Fibroblast of lung (primary cell): ENCODE measurements around the gene TNP2. TPM values are rescaled to one million over a fixed set of nuclear protein-coding genes. Genes with fewer than 3 reads are reported as not detected.

Experiments
- DNase-seq, 2 donors: peaks; one replicate each; pipeline versions ENCODE4 v3.0.0 to v3.0.0-alpha.2; 2010; ENCODE audit warnings: low read depth in 2 of 2
- H2AFZ ChIP-seq: 2 replicates; pipeline ENCODE4 v1.5.1; 2012; ENCODE audit warnings: low read length, control low read depth, inconsistent platforms
- H3K27ac ChIP-seq: 2 replicates; pipeline ENCODE4 v1.5.1; 2011; ENCODE audit warnings: low read length, control low read depth; ENCODE audit not compliant: insufficient read depth
- H3K27me3 ChIP-seq: 2 replicates; pipeline ENCODE4 v1.5.1; 2011; ENCODE audit warnings: mild to moderate bottlenecking, low read length; ENCODE audit not compliant: control insufficient read depth, insufficient read depth
- H3K36me3 ChIP-seq: 2 replicates; pipeline ENCODE4 v1.5.1; 2011; ENCODE audit warnings: low read length; ENCODE audit not compliant: control insufficient read depth, insufficient read depth
- H3K4me1 ChIP-seq: 2 replicates; pipeline ENCODE4 v1.5.1; 2011; ENCODE audit warnings: low read length; ENCODE audit not compliant: control insufficient read depth, insufficient read depth; ENCODE audit errors: extremely low read depth
- H3K4me2 ChIP-seq: 2 replicates; pipeline ENCODE4 v1.5.1; 2011; ENCODE audit warnings: low read length, control low read depth; ENCODE audit not compliant: insufficient read depth; ENCODE audit errors: extremely low read depth
- H3K4me3 ChIP-seq, 4 experiments: fragments of 200-600 bp in 1 of 4; sonication (generic) in 1 of 4; replicated peaks in 1 of 4; 2 replicates each; pipeline ENCODE4 v1.5.1; 2011 to 2016; ENCODE audit warnings: low read length in 4 of 4, low read depth in 3 of 4, mild to moderate bottlenecking in 3 of 4, control low read depth in 2 of 4, inconsistent platforms in 1 of 4, mixed read lengths in 1 of 4; ENCODE audit not compliant: insufficient read depth in 1 of 4; ENCODE audit errors: control extremely low read depth in 1 of 4
- H3K79me2 ChIP-seq: 2 replicates; pipeline ENCODE4 v1.5.1; 2012; ENCODE audit warnings: mild to moderate bottlenecking, low read length, inconsistent platforms; ENCODE audit not compliant: control insufficient read depth, insufficient read depth
- H3K9ac ChIP-seq: 2 replicates; pipeline ENCODE4 v1.5.1; 2011; ENCODE audit warnings: mild to moderate bottlenecking, low read length, control low read depth; ENCODE audit not compliant: insufficient read depth
- H3K9me3 ChIP-seq: 2 replicates; pipeline ENCODE4 v1.5.1; 2012; ENCODE audit warnings: low read depth, low read length; ENCODE audit not compliant: control insufficient read depth, insufficient read depth
- H4K20me1 ChIP-seq: 2 replicates; pipeline ENCODE4 v1.5.1; 2011; ENCODE audit warnings: low read length; ENCODE audit not compliant: control insufficient read depth, insufficient read depth; ENCODE audit errors: extremely low read depth
- EZH2 ChIP-seq: IDR thresholded peaks from 2 replicates; pipeline ENCODE4 v1.5.1; 2012; ENCODE audit warnings: low read length, control low read depth, mild to moderate bottlenecking; ENCODE audit errors: missing control alignments
- polyA plus RNA-seq, 2 donors: library from polyadenylated mRNA; depleted of rRNA in 1 of 2; stranded (reverse) in 1 of 2; unstranded in 1 of 2; fragments of >200 nt; gene quantifications; 2 replicates each; pipeline ENCODE4 v1.2.1, GENCODE V29; 2011 to 2012; ENCODE audit warnings: missing spikeins in 1 of 2
- total RNA-seq: library from RNA; depleted of rRNA; stranded (reverse); fragments of >200 nt; gene quantifications from 2 replicates; pipeline ENCODE4 v1.2.1, GENCODE V29; 2014
- TF ChIP-seq, protein P1 (sequence below), 2 donors: IDR thresholded peaks in 1 of 2; conservative IDR thresholded peaks in 1 of 2; 1 replicate in 1 of 2; 2 replicates in 1 of 2; pipeline ENCODE4 v1.5.1; 2011 to 2012; ENCODE audit warnings: low read length in 2 of 2, control low read depth in 1 of 2, inconsistent platforms in 1 of 2, low read depth in 1 of 2, mild to moderate bottlenecking in 1 of 2

Gene TNP2
- total and polyA plus RNA-seq, 2 donors (not counting 1 experiment from before 2014, with no cell fraction given), result not detected

- Histone ChIP-seq H3K9me3 (no peaks in the 10 kb centered on the region), H3K9ac (no peak overlapping the region), H4K20me1 (no peaks in the 10 kb centered on the region), H3K27me3 (no peaks in the 10 kb centered on the region), H3K4me2 (no peak overlapping the region), H3K4me3 (no peak overlapping the region), H3K79me2 (peaks cover 32% of the 10 kb centered on the region), H3K4me1 (peaks cover 10% of the 10 kb centered on the region), H3K27ac (no peak overlapping the region), H3K36me3 (peaks cover 21% of the 10 kb centered on the region), H2AFZ (no peak overlapping the region)
- peak in 1 of 2 donors; percentile 47 for DNase-seq
- no peak for TF ChIP-seq EZH2
- TF ChIP-seq, protein P1, sequence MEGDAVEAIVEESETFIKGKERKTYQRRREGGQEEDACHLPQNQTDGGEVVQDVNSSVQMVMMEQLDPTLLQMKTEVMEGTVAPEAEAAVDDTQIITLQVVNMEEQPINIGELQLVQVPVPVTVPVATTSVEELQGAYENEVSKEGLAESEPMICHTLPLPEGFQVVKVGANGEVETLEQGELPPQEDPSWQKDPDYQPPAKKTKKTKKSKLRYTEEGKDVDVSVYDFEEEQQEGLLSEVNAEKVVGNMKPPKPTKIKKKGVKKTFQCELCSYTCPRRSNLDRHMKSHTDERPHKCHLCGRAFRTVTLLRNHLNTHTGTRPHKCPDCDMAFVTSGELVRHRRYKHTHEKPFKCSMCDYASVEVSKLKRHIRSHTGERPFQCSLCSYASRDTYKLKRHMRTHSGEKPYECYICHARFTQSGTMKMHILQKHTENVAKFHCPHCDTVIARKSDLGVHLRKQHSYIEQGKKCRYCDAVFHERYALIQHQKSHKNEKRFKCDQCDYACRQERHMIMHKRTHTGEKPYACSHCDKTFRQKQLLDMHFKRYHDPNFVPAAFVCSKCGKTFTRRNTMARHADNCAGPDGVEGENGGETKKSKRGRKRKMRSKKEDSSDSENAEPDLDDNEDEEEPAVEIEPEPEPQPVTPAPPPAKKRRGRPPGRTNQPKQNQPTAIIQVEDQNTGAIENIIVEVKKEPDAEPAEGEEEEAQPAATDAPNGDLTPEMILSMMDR (conservative IDR thresholded peaks at IDR 0.05 in 1 of 2, IDR thresholded peaks at IDR 0.05 in 1 of 2; ENCODE audit: low read depth in 1 of 2, low read length in 2 of 2), result no peak
Measured at GRCh38 chr16:11250786-11251524, 18.2 kb downstream of the TNP2 start.

GRCh38 chr16:11250091-11250785 is 18.9 kb downstream of the TNP2 start:
- H3K27me3 ChIP-seq, result no peaks in the 10 kb centered on the region
- H4K20me1 ChIP-seq, result no peaks in the 10 kb centered on the region
- DNase-seq, result peak in 1 of 2 donors; percentile 76
- peak overlapping the region; percentile 8 for H3K27ac ChIP-seq
- H3K4me2 ChIP-seq, result no peak overlapping the region
- H2AFZ ChIP-seq, result no peak overlapping the region
- peaks cover 20% of the 10 kb centered on the region for H3K36me3 ChIP-seq
- H3K9me3 ChIP-seq, result no peaks in the 10 kb centered on the region
- TF ChIP-seq, protein P1 (conservative IDR thresholded peaks at IDR 0.05 in 1 of 2, IDR thresholded peaks at IDR 0.05 in 1 of 2; ENCODE audit: low read depth in 1 of 2, low read length in 2 of 2), result no peak
- TF ChIP-seq EZH2, result no peak
- H3K9ac ChIP-seq, result no peak overlapping the region
- peaks cover 10% of the 10 kb centered on the region for H3K4me1 ChIP-seq
- no peak overlapping the region for H3K4me3 ChIP-seq
- H3K79me2 ChIP-seq, result peaks cover 29% of the 10 kb centered on the region

- Histone ChIP-seq H3K9ac (no peak overlapping the region), H3K27me3 (no peaks in the 10 kb centered on the region), H3K27ac (no peak overlapping the region), H3K9me3 (no peaks in the 10 kb centered on the region), H4K20me1 (no peaks in the 10 kb centered on the region), H3K4me3 (no peak overlapping the region), H3K36me3 (peaks cover 14% of the 10 kb centered on the region), H3K4me1 (peaks cover 10% of the 10 kb centered on the region), H2AFZ (no peak overlapping the region), H3K4me2 (no peak overlapping the region), H3K79me2 (peaks cover 21% of the 10 kb centered on the region)
- DNase-seq, result no peak
- no peak for TF ChIP-seq EZH2
- TF ChIP-seq, protein P1 (conservative IDR thresholded peaks at IDR 0.05 in 1 of 2, IDR thresholded peaks at IDR 0.05 in 1 of 2; ENCODE audit: low read depth in 1 of 2, low read length in 2 of 2), result no peak
Measured at GRCh38 chr16:11249233-11250061, 19.7 kb downstream of the TNP2 start.
